ENCODE data around the gene TCEA3. TPM values are rescaled to one million over a fixed set of nuclear protein-coding genes. Genes with fewer than 3 reads are reported as not detected.

The TCEA3 gene
- polyA plus RNA-seq, 3 donors, result 0.26 to 0.52 TPM; not detected in 1

GRCh38 chr1:23368562-23369334 is 55.8 kb downstream of the TCEA3 start:
- H3K4me3 ChIP-seq (replicated peaks in 1 of 3; ENCODE audit: low read depth in 2 of 3, low read length in 3 of 3), result peak overlapping the region; percentile 86 to 100 (median 100)
- H2AFZ ChIP-seq (ENCODE audit: insufficient read depth, low read depth, low read length, poor library complexity, severe bottlenecking), result peak overlapping the region; percentile 100
- peak; percentile 75 to 84 (median 77) for DNase-seq
- peak overlapping the region; percentile 92 to 96 for H3K4me3 Mint-ChIP-seq
- H3K27me3 ChIP-seq (ENCODE audit: control insufficient read depth in 2 of 2, insufficient read depth in 2 of 2, low read length in 2 of 2), result no peaks in the 10 kb centered on the region
- H3K9me3 Mint-ChIP-seq, result peaks cover 5 to 16% (median 14%) of the 10 kb centered on the region in 7 donors
- peaks cover 0 to 3% (median 2%) of the 10 kb centered on the region in 3 donors for H3K27me3 Mint-ChIP-seq (ENCODE audit: low read depth in 3 of 3)
- peaks cover 18 to 30% of the 10 kb centered on the region in 2 donors for H3K4me1 ChIP-seq (ENCODE audit: control insufficient read depth in 1 of 2, insufficient read depth in 2 of 2, low read length in 2 of 2)
- H3K36me3 ChIP-seq (replicated peaks in 1 of 2; ENCODE audit: control insufficient read depth in 1 of 2, insufficient read depth in 2 of 2, low read length in 2 of 2), result peaks cover 3 to 21% of the 10 kb centered on the region in 2 donors
- H3K27ac ChIP-seq (ENCODE audit: low read depth in 1 of 2, low read length in 2 of 2), result peak overlapping the region; percentile 83 to 88
- H3K9me3 ChIP-seq (replicated peaks in 1 of 2; ENCODE audit: control insufficient read depth in 1 of 2, insufficient read depth in 1 of 2, low read length in 2 of 2), result peaks cover 11 to 12% of the 10 kb centered on the region in 2 donors
- H3K4me2 ChIP-seq (replicated peaks; ENCODE audit: extremely low read depth, low read length, poor library complexity, severe bottlenecking), result peak overlapping the region; percentile 89
- peak overlapping the region; percentile 87 for H3K9ac ChIP-seq (ENCODE audit: insufficient read depth, low read length, poor library complexity, severe bottlenecking)
- H3K4me1 Mint-ChIP-seq, result peaks cover 31% of the 10 kb centered on the region
- H4K20me1 ChIP-seq (ENCODE audit: insufficient read depth, low read length), result no peaks in the 10 kb centered on the region
- WGBS (ENCODE audit: insufficient coverage), result under 1% methylated on average over 58 of the region's 61 CpGs
- peak overlapping the region; percentile 86 to 97 (median 93) for H3K27ac Mint-ChIP-seq
- intact Hi-C loops (cut with micrococcal nuclease), result loop anchor here (1.0 to 10.0 kb wide), 3 partner anchors 24 to 1276 kb away; partner anchors contain the start of genes HNRNPR (in 2 of the 2) and SRRM1 (in 1 of the 2)
- H3K36me3 Mint-ChIP-seq, result peaks cover 20 to 26% of the 10 kb centered on the region in 2 donors
- H3K79me2 ChIP-seq (ENCODE audit: insufficient read depth, low read length), result peaks cover 8% of the 10 kb centered on the region
- TF ChIP-seq, protein P1, sequence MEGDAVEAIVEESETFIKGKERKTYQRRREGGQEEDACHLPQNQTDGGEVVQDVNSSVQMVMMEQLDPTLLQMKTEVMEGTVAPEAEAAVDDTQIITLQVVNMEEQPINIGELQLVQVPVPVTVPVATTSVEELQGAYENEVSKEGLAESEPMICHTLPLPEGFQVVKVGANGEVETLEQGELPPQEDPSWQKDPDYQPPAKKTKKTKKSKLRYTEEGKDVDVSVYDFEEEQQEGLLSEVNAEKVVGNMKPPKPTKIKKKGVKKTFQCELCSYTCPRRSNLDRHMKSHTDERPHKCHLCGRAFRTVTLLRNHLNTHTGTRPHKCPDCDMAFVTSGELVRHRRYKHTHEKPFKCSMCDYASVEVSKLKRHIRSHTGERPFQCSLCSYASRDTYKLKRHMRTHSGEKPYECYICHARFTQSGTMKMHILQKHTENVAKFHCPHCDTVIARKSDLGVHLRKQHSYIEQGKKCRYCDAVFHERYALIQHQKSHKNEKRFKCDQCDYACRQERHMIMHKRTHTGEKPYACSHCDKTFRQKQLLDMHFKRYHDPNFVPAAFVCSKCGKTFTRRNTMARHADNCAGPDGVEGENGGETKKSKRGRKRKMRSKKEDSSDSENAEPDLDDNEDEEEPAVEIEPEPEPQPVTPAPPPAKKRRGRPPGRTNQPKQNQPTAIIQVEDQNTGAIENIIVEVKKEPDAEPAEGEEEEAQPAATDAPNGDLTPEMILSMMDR (IDR thresholded peaks at IDR 0.05), result no peak

DNA sequence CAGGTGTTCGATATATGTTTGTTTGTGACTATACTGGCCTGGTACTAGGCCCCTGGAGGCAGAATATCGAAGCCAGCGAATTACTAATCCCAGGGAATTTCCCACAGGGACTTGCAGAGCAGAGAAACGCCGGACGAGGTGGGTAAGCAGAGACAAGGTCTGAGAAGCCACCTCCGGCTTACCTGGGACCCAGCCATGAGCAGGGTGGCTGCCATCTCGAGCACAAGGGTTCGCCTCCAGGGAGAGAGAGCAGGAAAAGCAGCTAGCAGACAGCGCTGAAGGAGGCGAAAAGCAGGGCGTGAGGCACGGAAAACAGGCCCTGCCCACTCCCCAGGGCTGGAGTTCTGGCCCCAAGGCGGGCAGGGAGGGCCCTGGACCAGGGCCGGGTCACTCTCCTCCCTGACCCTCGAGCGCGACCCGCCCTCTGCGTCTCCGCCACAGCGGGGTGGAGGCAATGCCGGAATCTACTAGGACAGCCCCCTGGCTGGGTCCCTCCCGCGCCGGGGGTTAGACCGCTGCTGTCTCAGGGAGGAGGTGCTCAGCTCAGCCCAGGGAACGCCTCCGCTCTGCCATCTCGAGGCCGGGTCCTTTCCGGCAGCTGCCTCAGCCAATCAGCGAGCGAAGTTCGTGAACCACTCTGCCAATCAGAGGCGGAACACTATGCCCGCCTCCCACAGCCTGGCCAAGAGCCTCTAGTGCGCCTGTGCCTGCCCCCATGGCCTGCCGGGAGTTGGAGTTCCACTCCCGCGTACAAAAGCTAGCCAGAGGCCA is 56.6 kb downstream of the TCEA3 start:
- peaks cover 18 to 30% of the 10 kb centered on the region in 2 donors for H3K4me1 ChIP-seq (ENCODE audit: control insufficient read depth in 1 of 2, insufficient read depth in 2 of 2, low read length in 2 of 2)
- Mint-ChIP-seq H3K4me3 (peak overlapping the region; percentile 92 to 96), H3K9me3 (peaks cover 11 to 24% (median 21%) of the 10 kb centered on the region in 7 donors), H3K27me3 (ENCODE audit: low read depth in 3 of 3) (peaks cover 0 to 3% (median 2%) of the 10 kb centered on the region in 3 donors), H3K36me3 (peaks cover 21 to 34% of the 10 kb centered on the region in 2 donors), H3K4me1 (peaks cover 31% of the 10 kb centered on the region), H3K27ac (peak overlapping the region; percentile 91 to 97 (median 93))
- peak; percentile 95 to 99 (median 97) for DNase-seq
- H3K9me3 ChIP-seq (replicated peaks in 1 of 2; ENCODE audit: control insufficient read depth in 1 of 2, insufficient read depth in 1 of 2, low read length in 2 of 2), result peaks cover 19% of the 10 kb centered on the region in 2 donors
- H3K79me2 ChIP-seq (ENCODE audit: insufficient read depth, low read length), result peaks cover 8% of the 10 kb centered on the region
- H3K27ac ChIP-seq (ENCODE audit: low read depth in 1 of 2, low read length in 2 of 2), result peak overlapping the region; percentile 83 to 88
- peak overlapping the region; percentile 100 for H2AFZ ChIP-seq (ENCODE audit: insufficient read depth, low read depth, low read length, poor library complexity, severe bottlenecking)
- H3K36me3 ChIP-seq (replicated peaks in 1 of 2; ENCODE audit: control insufficient read depth in 1 of 2, insufficient read depth in 2 of 2, low read length in 2 of 2), result peaks cover 3 to 29% of the 10 kb centered on the region in 2 donors
- intact Hi-C loops (cut with micrococcal nuclease), result loop anchor here (1.0 to 10.0 kb wide), 3 partner anchors 23 to 1277 kb away; partner anchors contain the start of genes HNRNPR (in 2 of the 2) and SRRM1 (in 1 of the 2)
- H3K9ac ChIP-seq (ENCODE audit: insufficient read depth, low read length, poor library complexity, severe bottlenecking), result peak overlapping the region; percentile 87
- H3K4me2 ChIP-seq (replicated peaks; ENCODE audit: extremely low read depth, low read length, poor library complexity, severe bottlenecking), result peak overlapping the region; percentile 89
- 3% methylated on average over 40 of the region's 41 CpGs for WGBS (ENCODE audit: insufficient coverage)
- peak overlapping the region; percentile 86 to 100 (median 100) for H3K4me3 ChIP-seq (replicated peaks in 1 of 3; ENCODE audit: low read depth in 2 of 3, low read length in 3 of 3)
- no peaks in the 10 kb centered on the region for H3K27me3 ChIP-seq (ENCODE audit: control insufficient read depth in 2 of 2, insufficient read depth in 2 of 2, low read length in 2 of 2)
- TF ChIP-seq, protein P1 (IDR thresholded peaks at IDR 0.05), result no peak
- H4K20me1 ChIP-seq (ENCODE audit: insufficient read depth, low read length), result no peaks in the 10 kb centered on the region

All from CD14-positive monocyte (primary cell).